HCT116 (cell line): ENCODE data around the gene SDK2.

Experiments used
- CTCF ChIP-seq, 3 experiments: fragments of 200-600 bp in 1 of 3; sonication (generic) in 1 of 3; IDR thresholded peaks in 2 of 3; conservative IDR thresholded peaks in 1 of 3; 2 replicates each; pipeline ENCODE4 v1.5.1; 2012 to 2017; ENCODE audit warnings: low read depth in 2 of 3, low read length in 2 of 3, antibody characterized with exemption in 1 of 3, borderline replicate concordance in 1 of 3, control low read depth in 1 of 3, mild to moderate bottlenecking in 1 of 3, mixed read lengths in 1 of 3, mixed run types in 1 of 3, moderate library complexity in 1 of 3; ENCODE audit not compliant: insufficient read depth in 1 of 3
- YY1 ChIP-seq: IDR thresholded peaks from 2 replicates; pipeline ENCODE4 v1.6.1; 2011; ENCODE audit warnings: low read length, low read depth, moderate library complexity, mild to moderate bottlenecking; ENCODE audit not compliant: insufficient replicate concordance; ENCODE audit errors: extremely low read depth

DNA sequence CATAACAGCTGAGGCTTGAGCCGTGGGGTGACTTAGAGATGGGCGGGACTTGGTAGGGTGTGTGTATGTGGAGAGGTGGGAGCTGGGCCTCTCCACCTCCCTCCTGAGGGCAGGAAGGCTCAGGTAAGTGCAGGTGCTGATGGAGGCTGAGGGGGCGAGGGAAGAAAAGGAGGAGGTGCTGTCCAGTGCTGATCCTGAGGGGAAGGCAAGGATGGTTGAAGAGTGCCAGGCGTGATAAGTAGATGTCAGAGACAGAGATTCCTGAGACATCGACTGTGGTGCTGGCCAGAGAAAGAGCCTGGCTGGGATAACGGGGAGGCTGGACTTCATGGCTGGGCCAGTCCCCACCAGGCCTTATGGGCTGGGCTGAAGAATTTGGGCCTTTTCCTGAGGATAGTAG is 159.1 kb downstream of the SDK2 start:
- no peak for TF ChIP-seq YY1
- no peak for TF ChIP-seq CTCF (IDR thresholded peaks at IDR 0.05 in 2 of 3, conservative IDR thresholded peaks at IDR 0.05 in 1 of 3; ENCODE audit: borderline replicate concordance in 1 of 3, insufficient read depth in 1 of 3, low read depth in 2 of 3, low read length in 2 of 3)
